GM21717 (cell line): ENCODE data around the gene COL9A3.
"Not testable (repeated sequence)": the region's sequence is repeated elsewhere in the genome, so short reads cannot be mapped to it uniquely, and the experiment has no call there.

Source experiments
- ATAC-seq: cut with Tn5 transposase; IDR thresholded peaks from one replicate; pipeline ENCODE4 v1.9.1; 2021; ENCODE audit warnings: mild to moderate bottlenecking, moderate library complexity; ENCODE audit not compliant: unreplicated experiment

The COL9A3 gene

DNA sequence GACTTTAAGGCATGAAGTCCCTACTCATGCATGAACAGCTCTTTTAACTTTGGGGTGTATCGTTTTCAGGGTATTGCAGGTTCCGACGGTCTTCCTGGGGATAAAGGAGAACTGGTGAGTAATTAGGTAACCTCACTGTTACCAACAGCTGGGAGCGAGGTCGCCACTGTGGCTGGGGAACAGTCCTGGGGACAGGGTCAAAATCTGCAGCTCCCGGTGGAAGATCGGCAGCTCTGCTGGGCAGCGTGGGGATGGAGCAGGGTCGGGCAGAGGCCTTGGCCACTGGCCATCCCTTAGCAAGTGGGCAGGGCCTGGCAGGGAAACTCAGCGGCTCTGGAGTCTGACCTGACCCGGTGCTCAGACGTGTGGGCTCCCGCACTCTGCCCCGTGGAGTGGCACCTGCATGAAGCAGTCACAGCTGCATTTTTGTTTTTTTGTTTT lies 16.1 kb downstream of the COL9A3 start:
- ATAC-seq = no peak

DNA sequence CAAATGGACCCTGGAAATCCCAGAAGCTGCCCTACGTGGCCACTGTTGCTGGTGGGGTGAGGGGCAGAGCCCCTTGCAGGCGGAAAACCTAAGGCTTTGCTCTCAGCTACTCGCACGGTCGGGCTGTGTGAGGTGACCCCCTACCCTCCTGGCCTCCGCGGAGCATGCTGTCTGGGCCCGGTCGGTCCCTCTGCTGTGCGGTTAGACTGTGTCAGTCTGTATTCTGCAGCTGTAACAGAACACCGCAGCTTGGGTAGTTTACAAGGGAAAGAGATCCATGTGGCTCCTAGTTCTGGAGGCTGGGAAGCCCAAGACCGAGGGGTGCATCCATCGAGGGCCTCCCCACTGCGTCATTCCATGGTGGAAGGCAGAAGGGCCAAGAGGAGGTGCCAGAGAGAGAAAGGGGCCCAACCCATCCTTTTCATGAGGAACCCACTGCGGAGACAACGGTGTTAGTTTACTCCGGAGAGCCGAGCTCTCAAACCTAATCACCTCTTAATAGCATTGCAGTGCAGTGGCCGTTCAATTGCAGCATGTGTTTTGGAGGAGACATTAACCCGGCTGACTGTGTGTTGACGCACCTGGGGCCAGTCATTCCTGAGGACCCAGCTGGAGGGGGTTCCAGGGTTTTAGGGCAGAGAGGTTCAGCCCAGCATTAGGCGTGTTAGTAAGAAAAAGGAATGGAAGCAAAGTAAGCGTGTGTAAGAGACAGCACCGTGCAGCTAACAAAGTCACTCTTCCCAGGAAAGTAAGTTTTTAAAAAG lies 18.3 kb downstream of the COL9A3 start:
- ATAC-seq = no peak

DNA sequence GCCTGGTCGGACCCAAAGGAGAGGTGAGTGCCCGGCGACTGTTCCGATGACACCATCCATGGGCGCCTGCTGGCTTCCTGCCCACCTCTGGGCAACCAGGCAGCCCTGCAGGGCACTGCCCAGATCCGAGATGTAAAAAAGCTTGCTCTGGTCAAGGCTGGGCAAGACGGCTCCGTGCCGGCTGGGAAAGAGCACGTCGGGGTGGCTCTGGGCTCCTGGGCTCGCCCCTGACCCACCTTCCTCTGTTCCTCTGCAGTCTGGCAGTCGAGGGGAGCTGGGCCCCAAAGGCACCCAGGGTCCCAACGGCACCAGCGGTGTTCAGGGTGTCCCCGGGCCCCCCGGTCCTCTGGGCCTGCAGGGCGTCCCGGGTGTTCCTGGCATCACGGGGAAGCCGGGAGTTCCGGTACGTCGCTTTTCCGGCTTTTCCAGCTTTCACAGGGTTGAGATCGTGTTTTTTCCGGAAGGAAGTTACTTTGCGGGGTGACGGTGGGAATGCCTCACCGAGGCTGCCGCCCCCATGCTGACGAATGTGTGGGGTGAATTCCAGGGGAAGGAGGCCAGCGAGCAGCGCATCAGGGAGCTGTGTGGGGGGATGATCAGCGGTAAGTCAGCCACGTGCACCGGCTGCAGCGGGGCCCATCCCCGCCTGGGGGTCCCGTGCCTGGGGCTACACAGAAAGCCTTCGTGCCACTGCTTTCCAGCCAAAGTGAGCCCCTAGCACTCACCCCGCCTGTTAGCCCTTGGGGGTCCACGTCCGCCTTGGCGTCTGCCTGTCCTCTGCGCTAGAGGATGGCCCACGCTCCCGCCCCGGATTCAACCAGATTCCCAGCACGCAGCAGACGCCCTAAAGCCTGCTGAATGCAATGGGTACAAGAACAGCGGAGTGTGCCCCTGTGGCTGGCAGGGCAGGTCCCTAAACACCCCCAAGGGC lies 19.3 kb downstream of the COL9A3 start:
- no peak for ATAC-seq

DNA sequence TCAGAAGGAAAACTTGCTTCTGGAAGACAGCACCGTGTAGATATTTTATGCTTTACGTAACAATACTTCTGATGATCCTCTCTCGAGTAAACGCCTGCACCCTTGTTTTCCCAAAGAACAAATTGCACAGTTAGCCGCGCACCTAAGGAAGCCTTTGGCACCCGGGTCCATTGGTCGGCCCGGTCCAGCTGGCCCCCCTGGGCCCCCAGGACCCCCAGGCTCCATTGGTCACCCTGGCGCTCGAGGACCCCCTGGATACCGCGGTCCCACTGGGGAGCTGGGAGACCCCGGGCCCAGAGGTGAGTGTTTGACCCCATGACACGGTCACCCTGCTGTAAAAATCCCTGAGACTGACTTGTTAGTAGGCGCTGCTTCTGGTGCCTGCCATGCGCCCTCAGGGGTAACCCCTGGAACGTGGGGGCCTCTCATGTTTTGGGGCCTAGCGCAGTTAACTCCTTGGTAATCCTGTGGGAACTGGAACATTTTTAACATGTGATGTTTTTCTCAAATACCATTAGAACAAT lies 20.2 kb downstream of the COL9A3 start:
- ATAC-seq = no peak

DNA sequence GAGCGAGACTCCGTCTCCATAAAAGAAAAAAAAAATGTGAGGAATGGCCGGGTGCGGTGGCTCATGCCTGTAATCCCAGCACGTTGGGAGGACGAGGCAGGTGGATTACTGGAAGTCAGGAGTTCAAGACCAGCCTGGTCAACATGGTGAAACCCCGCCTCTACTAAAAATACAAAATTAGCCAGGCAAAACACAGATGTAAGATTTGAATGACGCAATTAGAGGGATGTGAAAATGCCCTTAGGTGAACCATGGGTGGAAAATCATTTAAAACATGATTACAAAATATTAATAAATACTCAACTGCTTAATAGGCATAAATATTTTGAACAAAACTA lies 20.9 kb downstream of the COL9A3 start:
- ATAC-seq = no peak

DNA sequence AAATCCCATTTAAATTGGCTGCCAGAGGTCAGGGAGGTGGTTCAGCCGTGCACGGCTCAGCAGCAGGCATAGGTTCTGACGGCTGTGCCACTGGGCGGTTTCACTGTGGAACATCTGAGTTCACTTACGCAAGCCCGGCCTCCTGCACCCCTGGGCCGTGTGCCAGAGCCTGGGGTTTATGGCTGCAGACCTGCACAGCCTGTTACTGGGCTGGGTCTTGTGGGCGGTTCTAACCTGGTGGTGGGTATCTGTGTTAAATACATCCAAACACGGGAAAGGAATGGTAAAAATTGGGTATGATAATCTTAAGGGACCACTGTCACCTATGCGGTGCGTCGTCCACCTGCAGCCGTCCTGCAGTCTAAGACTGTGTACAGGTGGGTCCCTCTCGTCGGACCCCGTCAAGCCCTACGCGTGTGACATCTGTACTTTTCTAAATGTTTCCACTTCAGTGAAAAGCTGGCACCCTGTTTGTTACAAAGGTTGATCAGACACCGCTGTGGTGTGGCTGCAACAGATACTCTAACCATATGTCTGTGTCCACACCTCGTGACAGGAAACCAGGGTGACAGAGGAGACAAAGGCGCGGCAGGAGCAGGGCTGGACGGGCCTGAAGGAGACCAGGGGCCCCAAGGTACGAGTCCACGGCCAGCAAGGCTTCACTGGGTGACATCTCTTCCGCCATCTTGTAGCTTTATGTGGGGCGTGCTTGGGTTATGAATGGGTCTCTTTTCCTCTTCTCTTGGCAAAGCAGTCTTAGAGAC lies 21.5 kb downstream of the COL9A3 start:
- no peak for ATAC-seq

DNA sequence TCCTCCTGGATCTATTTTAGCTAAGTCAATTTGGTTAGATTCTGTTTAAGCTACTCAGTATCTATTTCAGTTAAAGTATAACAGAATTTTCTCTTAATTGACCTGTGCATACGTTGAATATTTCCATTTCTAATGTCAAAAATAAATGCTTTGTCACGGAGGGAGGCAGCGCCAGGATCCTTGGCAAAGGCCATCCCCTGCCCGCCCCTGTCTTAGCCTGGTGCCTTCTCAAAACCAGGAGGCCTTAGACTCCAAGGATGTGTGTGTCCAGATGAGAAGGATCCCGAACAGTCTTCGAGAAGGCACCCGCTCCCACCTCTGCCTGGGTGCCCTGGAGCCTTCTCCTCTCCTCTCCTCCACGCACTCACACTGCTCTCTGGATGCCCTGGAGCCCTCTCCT lies 22.4 kb downstream of the COL9A3 start:
- ATAC-seq = no peak

DNA sequence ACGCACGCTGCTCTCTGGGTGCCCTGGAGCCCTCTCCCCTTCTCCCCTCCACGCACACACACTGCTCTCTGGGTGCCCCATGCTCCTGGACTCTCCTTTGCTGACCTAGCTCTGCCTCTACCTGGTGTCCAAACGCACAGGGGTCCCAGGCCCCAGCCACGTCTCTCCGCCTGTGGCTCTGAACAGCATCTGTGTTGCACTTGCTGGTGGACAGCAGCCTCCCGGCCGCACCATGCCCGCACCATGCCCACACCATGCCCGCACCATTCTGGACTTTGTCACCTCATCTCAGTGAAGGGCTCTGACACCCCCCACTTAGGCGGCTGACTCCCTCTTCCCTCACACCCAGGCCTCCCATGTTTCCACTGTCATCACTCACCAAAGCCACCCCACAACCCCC lies 23.0 kb downstream of the COL9A3 start:
- ATAC-seq = no peak

DNA sequence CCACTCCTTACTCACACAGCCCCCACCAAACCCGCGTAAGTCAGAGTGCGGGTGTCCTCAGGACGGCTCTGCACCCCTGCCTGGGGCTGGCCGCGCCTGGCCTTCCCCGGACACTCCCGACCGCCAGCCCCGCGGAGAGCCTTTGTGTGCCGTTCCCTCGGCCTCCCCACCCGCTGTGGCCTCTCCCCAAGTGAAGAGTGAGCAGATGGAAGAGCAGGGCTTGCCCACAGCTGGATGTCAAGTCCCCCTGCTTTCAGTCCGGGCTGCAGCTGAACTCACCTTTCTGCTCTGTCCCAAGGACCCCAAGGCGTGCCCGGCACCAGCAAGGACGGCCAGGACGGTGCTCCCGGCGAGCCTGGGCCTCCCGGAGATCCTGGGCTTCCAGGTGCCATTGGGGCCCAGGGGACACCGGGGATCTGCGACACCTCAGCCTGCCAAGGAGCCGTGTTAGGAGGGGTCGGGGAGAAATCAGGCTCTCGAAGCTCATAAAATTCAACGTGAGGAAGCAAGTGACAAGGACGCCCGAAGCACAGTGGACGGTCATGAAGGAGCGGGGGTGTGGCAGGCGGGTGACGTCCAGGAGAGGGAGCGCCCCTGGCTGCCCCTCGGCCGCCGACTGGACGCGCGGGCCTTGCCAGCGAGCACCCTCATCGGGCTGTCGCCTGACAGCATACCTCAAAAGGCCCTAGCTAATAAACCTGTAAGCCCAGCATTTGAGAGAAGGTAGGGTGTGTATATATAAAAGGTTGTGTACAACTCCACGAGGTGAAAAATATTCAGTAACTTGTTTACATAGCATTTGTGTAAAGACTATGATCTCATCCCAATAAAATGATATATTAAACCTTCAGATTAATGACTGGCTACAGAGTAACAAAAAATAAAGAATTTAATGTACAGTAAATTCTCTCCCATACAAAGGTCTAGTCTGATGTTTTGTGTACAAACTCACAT lies 23.7 kb downstream of the COL9A3 start:
- no peak for ATAC-seq

DNA sequence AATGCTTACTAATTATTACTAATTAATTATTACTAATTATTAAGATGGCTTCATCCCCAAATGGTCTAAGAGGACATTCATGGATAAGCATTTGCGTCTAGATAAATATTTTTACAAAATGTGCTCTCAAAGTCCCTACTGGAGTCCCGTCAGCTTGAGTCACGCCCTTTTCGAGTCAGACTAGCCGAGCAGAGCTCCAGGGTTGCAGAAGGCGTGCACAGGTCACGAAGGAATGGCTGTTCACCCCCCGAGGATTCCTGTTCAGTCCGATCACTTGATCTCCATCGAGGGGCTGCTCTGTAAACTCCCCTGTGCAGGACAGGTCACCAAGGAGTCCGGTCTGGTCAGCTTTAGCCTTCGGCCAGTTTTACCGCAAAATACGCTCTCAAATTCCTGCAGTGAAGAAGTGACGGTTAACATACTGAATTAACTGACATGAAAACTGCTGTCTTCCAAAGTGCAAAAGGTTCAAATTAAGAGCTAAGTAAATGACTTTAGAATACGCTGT lies 24.9 kb downstream of the COL9A3 start:
- no peak for ATAC-seq

DNA sequence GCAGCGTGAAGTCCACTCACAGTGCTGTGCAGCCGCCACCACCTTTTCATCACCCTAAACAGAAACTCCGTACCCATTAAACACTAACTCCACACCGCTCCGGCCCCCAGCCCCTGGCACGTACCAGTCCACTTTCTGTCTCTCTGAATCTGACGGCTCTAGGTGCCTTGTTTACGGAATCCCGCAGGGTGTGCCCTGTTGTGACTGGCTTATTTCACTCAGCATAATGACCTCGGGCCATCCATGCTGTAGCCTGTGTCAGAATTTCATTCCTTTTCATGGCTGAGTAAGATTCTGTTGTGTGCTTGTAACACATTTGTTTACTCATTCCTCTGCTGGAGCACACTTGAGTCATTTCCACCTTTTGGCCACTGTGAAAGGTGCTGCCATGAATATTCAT lies 26.8 kb downstream of the COL9A3 start:
- ATAC-seq = no peak

DNA sequence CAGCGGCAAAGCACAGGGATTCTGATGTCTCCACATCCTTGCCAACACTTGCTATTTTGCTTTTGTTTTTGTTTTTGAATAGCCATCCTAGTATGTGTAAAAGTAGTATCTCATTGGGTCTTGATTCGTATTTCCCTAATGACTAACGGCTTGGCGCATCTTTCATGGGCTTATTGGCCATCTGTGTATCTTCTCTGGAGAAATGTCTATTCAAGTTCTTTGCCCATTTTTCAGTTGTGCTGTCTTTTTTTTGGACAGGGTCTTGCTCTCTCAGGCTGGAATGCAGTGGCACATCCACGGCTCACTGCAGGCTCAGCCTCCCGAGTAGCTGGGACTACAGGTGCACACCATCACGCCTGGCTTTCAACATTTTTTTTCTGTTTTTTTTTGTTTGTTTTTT lies 27.3 kb downstream of the COL9A3 start:
- no peak for ATAC-seq

DNA sequence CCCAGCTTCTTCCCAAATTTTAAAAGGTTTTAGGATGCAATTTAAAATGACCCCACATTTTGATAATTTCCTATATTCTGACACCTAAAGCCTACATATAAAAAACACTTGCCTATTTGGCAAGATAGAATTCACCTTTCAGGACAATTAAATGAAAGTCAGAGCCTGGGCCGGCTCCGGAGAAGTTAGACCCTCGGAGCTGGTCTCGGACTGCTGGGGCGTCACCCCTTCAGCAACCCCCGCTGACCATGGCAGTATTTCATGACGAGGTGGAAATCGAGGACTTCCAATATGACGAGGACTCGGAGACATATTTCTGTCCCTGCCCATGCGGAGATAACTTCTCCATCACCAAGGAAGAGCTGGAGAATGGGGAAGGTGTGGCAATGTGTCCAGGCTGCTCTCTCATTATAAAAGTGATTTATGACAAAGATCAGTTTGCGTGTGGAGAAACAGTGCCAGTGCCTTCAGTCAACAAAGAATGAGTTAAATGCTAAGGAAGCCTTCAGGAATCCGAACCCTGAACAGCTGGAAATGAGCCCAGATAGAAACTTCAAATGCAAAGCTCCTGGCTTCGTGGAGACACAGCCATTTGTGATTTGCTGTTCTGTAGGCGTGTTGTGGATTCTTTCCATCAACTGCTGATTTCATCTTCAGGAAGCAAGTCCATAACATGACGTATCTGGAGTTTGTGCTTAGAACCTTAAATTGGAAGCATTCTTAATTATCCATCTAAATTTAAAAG lies 28.7 kb downstream of the COL9A3 start:
- no peak for ATAC-seq

DNA sequence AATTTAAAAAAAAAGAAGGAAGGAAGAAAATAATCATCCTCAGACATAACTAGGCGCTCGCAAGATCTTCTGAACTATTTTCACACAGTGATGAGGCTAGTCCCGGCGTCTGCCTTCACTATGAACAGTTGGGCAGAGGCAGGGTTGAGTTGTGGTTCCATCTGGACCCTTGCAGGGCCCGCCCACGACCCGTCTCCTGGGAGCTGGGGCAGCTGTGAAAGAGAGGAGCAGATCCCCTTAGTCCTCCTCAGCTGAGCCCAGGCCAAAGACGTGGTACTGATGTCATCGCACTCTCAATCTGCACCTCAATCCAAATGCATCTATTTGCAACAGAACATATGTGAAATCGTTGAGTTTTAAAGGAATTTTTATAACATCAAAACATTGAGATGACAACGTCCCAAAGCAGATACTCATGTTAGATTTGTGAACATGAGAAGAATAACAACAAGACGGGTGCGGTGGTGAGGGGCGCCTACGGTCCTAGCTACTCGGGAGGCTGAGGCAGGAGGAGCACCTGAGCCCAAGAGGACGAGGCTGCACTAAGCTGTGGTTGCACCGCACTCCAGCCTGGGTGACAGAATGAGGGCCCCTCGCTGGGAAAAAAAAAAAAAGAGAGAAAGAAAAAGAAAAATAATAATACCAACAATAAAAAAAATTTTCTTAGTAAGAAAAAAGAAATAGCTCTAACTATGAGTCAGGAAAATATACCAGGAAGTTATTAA lies 29.5 kb downstream of the COL9A3 start:
- ATAC-seq = no peak

DNA sequence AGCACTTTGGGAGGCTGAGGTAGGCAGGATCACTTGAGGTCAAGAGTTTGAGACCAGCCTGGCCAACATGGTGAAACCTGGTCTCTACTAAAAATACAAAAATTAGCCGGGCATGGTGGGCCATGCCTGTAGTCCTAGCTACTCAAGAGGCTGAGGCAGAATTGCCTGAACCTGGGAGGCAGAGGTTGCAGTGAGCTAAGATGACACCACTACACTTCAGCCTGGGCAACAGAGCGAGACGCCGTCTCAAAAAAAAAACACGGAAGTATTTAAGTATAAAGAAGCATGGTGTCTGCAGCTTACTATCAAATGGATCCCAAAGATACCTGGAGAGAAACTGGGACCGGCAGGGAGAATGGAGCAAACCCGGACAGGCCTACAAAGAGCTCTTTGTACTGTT lies 32.1 kb downstream of the COL9A3 start:
- ATAC-seq = not testable (repeated sequence)

DNA sequence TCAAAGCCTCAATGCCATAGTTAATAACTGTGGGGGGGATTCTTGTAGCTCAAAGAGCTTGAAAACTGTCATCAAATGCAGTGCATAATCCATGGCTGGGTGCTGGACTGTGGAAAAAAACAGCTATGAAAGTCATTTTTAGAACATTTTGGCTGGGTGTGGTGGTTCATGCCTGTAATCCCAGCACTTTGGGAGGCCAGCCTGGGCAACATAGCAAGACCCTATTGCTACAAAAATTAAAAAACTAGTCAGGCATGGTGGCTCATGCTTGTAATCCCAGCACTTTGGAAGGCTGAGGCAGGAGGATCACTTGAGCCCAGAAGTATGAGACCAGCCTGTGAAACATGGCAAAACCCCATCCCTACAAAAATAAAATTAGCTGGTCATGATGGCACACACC lies 32.6 kb downstream of the COL9A3 start:
- ATAC-seq = no peak

DNA sequence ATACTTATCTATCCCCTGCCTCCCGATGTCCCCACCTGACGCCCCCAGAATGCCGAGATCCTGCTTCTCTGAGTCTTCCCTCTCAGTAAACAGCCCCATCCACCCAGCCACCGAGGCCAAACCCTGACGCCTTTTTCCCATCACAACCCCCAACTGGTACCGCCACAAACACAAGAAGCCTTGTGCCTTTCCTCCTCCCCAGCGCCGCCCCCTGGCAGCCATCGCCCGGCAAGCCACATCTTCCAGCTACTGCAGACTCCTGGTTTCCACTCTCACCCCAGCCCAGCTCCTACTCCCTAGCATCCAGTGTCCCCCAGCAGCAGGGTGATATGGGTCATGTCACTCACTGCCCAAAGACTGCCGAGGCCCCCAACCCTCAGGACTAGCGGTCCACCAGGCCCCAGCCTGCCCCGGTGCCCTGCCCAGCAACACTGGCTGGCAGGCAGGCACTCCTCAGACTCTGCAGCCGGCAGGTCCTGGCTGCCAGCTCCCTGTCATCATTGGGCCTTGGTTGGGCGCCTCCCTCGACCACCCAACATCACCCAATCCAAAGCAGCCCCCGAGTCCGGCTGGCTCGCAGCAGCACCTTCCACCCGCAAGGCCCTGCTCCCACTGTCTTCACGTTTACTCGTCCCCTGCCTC lies 33.6 kb downstream of the COL9A3 start:
- no peak for ATAC-seq

DNA sequence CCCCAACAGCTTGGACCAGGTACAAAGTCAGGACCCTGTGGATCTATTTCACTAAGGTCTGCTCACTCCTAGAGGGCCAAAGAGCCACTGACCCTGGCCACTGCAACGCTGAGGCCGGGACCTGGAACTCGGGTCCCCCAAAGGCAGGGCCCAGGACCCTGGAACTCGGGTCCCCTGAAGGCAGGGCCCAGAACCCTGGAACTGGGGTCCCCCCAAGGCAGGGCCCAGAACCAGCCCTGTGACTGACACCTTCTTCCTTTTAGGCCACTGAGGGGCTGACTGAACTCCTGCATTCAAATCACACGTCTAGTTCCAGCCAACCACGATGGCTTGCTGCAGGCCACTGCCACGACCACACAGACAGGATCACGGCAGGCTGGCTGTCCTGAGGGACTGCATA lies 35.3 kb downstream of the COL9A3 start:
- no peak for ATAC-seq
